ENCODE data around the gene POTEJ.
"Not testable (repeated sequence)": the region's sequence is repeated elsewhere in the genome, so short reads cannot be mapped to it uniquely, and the experiment has no call there.

DNA sequence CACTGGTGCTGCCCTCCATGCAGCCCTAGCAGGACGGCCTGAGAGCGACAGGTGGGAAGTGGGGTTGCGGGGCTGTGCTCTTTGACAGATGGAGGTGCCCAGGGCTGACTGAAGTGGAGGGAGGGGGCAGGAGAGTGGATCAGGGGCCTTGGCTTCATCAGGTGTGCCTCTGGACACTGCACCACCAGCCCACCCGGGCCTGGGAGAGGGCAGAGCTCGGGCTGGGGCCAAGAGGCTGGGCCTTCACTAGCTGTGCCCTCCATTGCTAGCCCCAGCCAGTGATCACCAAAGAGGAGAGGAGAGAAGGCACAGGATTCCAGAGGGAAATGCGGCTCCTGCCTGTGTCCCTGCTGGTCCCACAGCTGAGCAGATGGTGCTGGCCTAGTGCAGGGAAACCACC lies 14.5 kb upstream of the POTEJ start:
- TF ChIP-seq, protein P1, sequence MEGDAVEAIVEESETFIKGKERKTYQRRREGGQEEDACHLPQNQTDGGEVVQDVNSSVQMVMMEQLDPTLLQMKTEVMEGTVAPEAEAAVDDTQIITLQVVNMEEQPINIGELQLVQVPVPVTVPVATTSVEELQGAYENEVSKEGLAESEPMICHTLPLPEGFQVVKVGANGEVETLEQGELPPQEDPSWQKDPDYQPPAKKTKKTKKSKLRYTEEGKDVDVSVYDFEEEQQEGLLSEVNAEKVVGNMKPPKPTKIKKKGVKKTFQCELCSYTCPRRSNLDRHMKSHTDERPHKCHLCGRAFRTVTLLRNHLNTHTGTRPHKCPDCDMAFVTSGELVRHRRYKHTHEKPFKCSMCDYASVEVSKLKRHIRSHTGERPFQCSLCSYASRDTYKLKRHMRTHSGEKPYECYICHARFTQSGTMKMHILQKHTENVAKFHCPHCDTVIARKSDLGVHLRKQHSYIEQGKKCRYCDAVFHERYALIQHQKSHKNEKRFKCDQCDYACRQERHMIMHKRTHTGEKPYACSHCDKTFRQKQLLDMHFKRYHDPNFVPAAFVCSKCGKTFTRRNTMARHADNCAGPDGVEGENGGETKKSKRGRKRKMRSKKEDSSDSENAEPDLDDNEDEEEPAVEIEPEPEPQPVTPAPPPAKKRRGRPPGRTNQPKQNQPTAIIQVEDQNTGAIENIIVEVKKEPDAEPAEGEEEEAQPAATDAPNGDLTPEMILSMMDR (IDR thresholded peaks at IDR 0.05; ENCODE audit: insufficient read depth, low read length, poor library complexity, severe bottlenecking) = not testable (repeated sequence)
- not testable (repeated sequence) for TF ChIP-seq EZH2phosphoT487 (conservative IDR thresholded peaks at IDR 0.05; ENCODE audit: low read length)

Measured in SU-DHL-6 (cell line).